ENCODE results near the gene COL4A3.
"Not testable (repeated sequence)": the region's sequence is repeated elsewhere in the genome, so short reads cannot be mapped to it uniquely, and the experiment has no call there.

COL4A3 gene

DNA sequence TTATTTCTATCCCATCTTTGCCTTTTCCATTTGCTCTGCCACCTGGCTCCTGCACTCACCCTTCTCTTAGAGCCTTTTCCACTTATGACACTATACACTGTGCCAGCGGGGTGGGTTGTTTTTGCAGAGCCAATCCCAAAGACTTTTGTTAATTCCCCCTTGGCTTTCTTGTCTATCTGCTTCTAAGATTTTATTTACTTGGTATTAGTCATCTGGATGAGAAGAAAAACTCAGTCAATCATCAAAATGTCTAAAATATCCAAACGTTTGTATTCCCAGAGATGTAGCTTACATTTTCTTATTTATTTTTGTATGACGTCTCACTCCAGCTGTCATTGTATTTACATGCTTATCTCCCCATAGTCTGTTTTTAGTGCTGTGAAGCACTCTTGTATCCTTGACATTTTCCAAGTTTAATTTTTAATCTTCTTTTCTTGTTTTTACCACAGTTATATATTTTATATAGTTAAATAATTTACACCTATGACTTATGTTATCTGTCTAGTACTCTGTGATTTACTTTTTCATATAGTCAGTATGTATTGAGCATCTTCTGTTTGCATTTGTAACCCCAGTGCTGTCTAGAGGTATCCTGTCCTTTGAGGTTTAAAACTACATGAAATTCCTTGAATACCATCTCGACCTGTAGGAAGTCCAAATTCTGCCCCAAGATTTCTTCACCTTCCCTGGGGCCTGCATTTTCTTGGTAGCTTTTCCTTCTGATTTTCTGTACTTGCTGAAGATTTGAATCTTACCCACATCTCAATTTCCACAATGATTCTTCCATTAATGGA is 55.1 kb downstream of the COL4A3 start:
- no peak for DNase-seq

DNA sequence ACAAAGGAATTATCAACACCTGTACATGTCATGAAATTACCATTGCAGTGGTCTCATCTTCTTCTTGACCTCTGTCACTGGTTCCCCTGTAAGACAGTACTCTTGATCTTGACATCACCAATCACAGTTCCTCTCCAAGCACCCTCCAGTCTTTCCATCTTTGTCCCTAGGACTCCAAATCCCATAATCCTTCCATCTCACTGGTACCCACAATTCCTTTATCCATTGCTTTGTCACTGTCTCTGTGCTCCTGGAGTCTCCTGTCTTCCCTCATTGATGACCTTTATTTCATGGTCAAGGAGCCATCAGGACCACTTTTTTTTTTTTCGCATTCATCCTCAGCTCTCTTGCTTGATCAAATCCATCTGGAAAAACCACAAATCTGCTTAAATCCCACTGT is 56.7 kb downstream of the COL4A3 start:
- DNase-seq, result no peak

- no peak for DNase-seq
Measured at GRCh38 chr2:227222292-227222691, 57.9 kb downstream of the COL4A3 start.

- not testable (repeated sequence) for DNase-seq
Measured at GRCh38 chr2:227225641-227226040, 61.2 kb downstream of the COL4A3 start.

DNA sequence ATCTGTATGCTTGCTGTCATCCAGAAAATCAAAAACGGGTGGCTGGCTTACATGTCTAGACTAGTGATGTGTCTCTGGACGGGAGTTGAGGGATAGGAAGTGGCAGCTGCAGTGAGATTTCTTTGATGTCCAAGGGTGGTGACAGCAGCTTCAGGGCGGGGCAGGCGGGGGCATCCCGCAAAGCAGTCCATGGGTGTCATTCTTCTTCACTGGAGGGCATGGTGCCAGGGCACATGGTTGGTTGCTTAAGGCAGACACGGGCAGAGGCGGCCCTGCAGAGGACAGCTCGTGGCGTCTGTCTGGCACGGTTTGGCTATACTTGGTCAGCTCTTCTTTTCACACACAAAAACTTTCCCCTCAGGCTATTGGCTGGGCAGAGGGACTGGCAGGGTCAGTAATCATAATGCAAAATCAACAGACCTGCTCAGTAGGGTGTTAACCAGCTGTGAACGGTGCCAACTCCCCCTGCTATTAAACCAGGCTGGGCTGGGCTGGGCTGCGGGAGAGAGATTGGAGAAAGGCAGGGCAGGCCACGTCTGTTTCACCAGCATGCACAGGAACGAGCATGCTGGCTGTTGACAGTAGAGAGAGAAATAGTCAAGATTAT is 63.7 kb downstream of the COL4A3 start:
- DNase-seq, result no peak

- DNase-seq, result no peak
Measured at GRCh38 chr2:227230151-227230550, 65.7 kb downstream of the COL4A3 start.

- no peak for DNase-seq
Measured at GRCh38 chr2:227234429-227234828, 70.0 kb downstream of the COL4A3 start.

GRCh38 chr2:227237786-227238185 is 73.4 kb downstream of the COL4A3 start:
- no peak for DNase-seq

GRCh38 chr2:227238238-227239237 is 74.1 kb downstream of the COL4A3 start:
- DNase-seq, result peak; percentile 16 to 19

GRCh38 chr2:227241005-227241404 is 76.6 kb downstream of the COL4A3 start:
- no peak for DNase-seq

- no peak for DNase-seq
Measured at GRCh38 chr2:227248876-227249275, 84.5 kb downstream of the COL4A3 start.

DNA sequence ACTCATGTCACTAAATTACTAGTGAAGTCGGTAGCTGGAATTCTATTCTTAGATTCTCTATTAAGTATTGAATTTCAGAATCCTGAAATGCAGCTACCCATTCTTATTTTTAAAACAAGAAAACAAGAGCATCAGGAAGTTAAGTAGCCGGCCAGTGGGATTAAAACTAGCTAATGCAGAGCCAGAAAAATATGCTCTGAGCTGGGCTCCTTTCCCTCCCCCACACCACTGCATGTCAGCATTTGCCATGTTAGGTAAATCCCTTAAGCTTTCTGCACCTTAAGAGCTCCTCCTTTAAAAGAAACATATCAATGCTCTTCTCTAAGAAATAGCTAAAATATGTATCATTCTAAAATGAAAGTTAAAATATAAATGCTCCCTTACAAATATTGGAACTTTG is 88.4 kb downstream of the COL4A3 start:
- no peak for DNase-seq

DNA sequence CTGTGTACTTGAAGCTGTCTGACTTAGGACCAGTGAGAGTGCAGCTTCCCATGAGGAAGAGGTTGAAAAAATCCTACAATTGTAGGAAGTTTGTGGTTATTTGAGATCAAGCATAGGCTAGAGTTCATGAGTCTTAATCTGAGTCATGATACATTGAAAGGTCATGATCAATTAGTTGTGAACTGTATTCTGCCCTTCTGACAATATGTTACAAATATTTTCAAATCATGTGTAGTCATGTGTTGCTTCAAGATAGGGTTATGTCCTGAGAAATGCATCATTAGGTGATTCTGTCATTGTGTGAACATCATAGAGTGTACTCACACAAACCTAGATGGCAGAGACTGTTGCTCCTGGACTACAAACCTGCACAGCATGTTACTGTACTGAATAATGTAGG is 92.2 kb downstream of the COL4A3 start:
- DNase-seq, result no peak

GRCh38 chr2:227257820-227258219 is 93.4 kb downstream of the COL4A3 start:
- no peak for DNase-seq

DNA sequence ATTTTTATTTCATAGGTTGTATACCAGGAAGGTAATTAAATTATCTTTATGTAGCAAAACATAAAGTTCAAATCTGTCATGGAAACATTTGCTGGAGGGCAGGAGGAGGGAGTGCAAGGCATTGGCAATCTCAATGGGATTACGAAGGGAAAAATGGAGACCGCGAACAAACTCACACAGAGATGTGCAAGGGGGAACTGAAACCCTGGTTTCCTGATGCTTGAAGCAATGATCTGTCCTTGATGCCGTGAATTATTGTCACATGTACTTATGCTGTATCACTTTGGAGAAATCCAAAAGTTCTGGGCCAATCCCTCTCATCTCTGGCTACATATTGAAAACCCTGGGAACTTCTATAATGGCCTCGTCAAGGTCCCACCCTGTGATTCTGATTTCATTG is 95.6 kb downstream of the COL4A3 start:
- DNase-seq, result no peak

- DNase-seq, result no peak
Measured at GRCh38 chr2:227267410-227268115, 103.1 kb downstream of the COL4A3 start.

DNA sequence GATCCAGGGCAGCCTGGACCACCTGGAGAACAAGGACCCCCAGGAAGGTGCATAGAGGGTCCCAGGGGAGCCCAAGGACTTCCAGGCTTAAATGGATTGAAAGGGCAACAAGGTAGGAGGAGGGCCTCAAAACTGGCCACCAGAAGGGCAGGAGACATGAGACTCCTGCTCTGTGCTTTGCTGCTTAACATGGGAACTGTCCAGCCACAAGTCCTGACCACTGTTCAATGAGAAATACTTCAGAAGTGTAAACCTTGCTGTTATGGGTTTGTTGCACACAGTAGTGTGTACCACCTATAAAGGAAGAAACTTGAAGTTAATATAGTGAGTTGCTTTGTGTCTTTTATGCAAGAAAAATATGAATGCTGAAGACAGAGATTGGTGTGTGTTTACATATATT is 116.5 kb downstream of the COL4A3 start:
- peak in 1 of 2 experiments; percentile 0 for DNase-seq

DNA sequence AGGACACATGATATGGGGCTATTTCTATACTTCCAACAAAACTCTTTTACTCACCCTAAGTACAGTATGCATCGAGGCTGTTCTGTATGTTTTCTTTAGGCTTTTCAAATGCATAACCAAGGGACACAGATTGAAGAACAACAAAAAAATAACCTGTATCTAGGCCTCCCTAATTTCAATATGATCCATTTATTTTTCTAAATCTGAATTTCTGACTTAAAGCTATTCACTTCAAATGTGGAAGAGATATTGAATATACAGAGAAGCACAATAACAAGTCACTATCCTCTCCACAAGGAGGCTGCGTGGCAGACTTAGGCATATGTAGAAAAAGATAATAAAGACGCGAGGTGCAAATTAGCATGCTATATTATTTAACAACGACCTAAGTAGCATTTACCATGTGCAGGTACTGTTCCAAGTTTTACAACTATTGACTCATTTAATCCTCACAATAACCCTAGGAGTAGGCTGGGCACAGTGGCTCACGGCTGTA is 121.4 kb downstream of the COL4A3 start:
- DNase-seq, result no peak

DNA sequence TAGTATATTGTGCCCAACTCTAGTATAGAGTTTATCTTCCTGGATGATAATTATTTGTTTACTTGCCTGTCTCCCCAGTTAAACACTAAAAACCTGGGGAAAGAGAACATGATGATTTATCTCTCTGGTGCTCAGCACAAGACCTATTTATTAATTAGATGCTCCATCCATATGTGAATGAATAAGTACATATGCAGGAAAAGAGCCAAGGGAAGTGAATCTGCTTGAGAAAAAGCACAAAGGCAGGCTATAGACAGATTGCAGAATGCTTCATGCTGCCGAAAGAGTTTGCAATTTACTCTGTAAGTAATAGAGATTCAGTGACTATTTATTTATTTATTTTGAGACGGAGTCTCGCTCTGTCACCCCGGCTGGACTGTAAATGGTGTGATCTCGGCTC is 123.3 kb downstream of the COL4A3 start:
- DNase-seq, result no peak

DNA sequence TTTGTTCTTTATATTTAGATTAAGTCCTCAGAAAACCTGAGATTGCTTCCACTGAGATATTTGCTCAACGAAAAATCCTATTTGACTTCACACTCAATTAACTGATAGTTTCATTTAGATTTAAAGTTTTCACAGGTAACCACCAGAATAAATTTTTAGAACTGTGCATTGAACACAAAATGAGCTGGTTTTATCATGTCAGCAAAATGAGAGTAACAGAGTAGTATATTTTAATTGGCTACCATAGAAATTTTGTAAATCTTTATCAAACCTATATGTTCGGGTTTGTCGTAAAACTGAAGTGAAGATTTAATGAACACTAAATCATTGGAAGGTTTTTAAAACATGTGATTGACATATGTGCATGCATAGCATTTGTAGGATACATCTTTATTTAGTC is 127.9 kb downstream of the COL4A3 start:
- no peak for DNase-seq

DNA sequence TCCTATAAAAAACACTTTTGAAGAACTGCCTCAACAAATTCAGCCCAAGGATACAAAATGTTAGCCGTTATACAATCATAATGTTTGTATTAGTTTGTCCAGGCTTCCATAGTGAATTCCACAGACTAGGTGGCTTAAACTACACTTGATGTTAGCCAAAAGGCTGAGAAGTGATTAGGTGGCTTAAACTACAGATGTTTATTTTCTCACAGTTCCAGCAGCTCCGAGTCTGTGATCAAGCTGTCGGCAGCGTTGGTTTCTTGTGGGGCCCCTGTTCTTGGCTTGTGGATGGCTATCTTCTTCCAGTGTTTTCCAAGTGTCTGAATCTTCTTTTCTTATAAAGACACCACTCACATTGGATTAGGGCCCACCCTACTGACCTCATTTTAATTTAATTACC is 129.1 kb downstream of the COL4A3 start:
- DNase-seq, result no peak

GRCh38 chr2:227295806-227296205 is 131.4 kb downstream of the COL4A3 start:
- DNase-seq, result no peak

Measured in Kasumi-1 (cell line).